GM18505 (cell line): ENCODE measurements around the gene RALBP1.
A peak's percentile ranks its signal among the peaks of the same experiment; 100 is the strongest.
"Not testable (repeated sequence)": the region's sequence is repeated elsewhere in the genome, so short reads cannot be mapped to it uniquely, and the experiment has no call there.

Experiments
- ATAC-seq: cut with Tn5 transposase; IDR thresholded peaks from one replicate; pipeline ENCODE4 v1.9.1; 2021; ENCODE audit not compliant: unreplicated experiment
- POLR2A ChIP-seq: IDR thresholded peaks from 4 replicates; pipeline ENCODE4 v1.6.1; 2011; ENCODE audit warnings: borderline replicate concordance; ENCODE audit not compliant: insufficient read depth, insufficient read length; ENCODE audit errors: extremely low read depth

RALBP1 gene

DNA sequence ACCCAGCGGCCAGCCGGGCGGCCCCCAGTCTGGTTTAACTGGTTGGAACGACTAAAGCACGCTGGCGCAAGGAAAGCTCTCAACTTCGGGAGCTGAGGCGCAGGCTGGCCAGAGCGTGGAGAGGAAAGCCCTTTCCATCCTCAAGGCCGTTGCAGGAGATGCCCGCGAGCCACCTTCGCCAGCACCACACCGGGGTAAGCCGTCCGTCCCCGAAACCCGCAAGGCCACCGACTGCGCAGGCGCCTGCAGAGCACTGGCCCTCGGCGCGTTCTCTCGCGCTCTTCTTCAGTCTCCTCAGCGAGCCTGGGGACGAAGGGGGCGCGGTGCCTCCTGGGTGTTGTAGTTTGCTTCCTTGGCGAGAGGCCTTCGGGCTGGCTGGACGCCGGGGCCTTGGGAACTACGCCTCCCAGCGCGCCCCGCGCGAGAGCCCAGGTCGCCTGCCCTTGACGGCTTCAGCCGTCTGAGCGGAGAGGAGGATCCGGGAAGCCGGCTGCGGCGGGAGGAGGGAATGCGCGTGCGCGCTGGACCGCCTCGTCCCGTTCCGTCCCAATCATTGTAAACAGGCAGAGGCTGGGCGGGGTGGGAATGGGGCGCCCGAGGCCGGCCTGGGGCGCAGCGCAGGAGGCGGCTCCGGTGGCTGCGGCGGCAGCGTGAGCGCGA, at the start of gene RALBP1:
Gene RALBP1, plus strand, starts transcription at position 531 of the 660 bp plus-strand sequence. CDS start 37,533 bp downstream, outside the sequence.
- ATAC-seq: peak; percentile 91
- peak; percentile 86 for TF ChIP-seq POLR2A

DNA sequence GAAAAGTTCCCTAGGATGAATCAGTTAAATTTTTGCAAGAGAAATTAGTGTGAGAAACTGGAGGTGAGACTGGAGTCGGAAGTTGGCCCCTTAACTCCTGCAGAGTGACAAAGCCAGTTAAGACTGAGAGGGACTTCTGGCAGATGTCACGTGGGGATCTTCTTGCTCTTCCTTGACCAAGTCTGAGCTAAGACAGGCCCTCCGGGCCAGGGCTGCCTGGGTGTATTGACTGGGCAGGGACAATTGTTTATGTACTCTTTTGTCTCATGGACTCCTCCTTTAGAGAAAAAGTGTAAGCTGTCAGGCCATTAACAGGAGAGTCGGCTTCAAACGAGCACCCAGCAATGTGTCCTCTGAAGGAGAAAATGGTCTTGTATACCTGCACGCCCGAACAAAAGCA, 48.6 kb upstream of the RALBP1 start:
- TF ChIP-seq POLR2A: no peak
- no peak for ATAC-seq

DNA sequence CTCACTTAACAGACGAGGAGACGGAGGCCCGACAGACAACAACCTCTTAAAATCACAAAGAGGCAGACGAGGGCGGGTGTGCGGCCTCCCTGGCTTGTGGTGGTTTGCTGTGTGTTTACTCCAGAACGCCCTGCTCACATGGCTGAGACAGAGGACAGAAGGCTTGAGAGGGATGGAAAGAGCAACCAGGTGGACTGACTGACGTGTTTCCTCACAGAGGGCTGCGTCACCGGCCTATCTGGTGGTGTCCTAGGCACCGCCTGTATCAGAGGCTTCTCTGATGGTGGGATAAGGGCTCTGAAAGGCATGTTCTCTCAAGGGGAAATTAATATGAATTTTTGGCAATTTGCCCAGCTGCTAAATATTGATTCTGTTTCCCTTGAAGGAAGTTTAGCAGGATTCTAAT, 47.0 kb upstream of the RALBP1 start:
- no peak for ATAC-seq
- TF ChIP-seq POLR2A: no peak

DNA sequence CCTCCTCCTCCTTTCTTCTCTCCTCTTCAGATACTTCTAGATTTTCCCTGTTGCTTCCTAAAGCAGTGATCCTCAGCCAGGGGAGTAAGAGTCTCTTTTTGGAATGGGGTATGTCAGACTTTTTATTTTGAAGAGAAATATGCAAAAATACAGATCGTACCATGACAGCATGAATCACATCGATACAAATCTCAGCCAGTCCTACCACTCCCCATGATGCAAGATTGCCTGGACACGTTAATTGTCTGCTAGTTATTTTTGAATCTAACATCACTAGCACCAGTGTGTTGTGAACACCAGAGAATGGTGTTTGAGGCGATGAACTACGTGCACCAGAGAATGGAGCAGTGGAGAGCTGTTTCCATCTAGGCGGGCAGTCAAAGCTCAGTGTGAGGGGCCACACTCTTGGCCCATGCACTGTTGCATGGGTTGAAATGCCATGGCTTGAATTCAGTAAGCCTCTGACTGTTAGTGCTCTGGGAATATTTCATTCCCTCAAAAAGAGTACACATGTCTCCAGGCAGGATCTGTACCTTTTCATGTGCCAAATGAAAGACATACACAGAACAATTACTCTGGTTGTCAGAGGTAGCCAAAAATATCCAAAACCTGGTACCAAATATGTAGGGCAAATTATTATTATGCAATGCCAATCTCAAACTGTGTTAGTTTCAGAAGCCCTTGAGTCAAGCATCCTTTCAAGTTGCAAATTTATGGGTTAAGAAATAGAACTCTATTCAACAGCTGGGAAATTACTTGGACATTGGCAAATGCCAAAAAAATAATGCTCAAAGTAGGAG, 46.3 kb upstream of the RALBP1 start:
- no peak for TF ChIP-seq POLR2A
- no peak for ATAC-seq

DNA sequence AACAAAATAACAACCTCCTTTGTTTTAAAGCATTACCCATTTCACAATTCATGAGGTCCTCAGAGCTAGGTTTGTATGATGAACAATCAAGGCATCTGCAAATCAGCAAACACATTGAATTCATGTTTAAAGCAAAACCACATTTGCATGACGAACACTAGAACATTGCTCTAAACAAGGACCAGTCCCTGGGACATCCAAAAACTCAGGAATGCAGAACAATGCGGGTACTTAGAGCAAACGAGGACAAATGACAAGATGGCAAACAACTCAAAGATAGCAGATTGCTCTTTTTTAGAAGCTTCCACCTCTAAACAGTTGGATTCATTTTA, 45.7 kb upstream of the RALBP1 start:
- ATAC-seq: no peak
- no peak for TF ChIP-seq POLR2A

DNA sequence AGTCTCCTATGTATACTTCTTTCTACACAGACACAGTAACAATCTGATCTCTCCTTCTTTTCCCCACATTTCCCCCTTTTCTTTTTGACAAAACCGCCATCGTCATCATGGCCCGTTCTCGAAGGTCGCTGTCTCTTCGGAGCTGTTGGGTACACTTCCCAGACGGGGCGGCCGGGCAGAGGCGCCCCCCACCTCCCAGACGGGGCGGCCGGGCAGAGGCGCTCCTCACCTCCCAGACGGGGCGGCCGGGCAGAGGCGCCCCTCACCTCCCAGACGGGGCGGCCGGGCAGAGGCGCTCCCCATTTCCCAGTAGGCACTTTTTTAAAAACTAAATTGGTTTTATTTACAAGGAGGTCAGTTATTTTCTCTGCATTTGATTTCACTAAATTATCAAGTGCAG, 45.0 kb upstream of the RALBP1 start:
- not testable (repeated sequence) for ATAC-seq

DNA sequence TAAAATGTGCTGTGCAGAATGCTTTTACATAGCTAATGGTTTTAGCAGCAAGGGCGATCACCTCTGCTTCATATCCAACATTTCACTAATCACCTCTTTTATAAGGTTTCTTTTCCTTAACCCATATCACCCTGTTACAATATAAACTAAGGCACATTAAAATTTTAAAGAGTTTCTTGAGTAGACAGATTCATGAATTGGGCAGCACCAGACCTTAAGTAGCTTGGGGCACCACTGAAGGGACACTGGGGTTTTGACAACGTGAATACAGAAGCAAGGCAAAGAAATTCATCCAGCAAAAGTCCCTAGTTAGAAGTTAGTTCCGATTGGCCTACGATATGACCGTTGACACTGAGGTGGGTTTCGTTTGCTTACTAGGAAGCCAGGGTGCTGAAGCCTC, 44.0 kb upstream of the RALBP1 start:
- no peak for TF ChIP-seq POLR2A
- no peak for ATAC-seq

DNA sequence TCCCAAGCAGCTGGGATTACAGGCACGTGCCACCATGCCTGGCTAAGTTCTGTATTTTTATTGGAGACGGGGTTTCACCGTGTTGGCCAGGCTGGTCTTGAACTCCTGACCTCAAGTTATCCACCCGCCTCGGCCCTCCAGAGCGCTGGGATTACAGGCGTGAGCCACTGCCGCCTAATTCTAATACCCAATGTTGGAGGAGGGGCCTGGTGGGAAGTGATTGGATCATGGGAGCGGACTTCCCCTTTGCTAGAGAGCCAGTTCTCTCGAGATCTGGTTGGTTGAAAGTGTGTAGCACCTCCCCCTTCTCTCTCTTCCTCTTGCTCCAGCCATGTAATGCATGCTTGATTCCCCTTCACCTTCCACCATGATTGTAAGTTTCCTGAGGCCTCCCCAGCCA, 42.2 kb upstream of the RALBP1 start:
- ATAC-seq: not testable (repeated sequence)

DNA sequence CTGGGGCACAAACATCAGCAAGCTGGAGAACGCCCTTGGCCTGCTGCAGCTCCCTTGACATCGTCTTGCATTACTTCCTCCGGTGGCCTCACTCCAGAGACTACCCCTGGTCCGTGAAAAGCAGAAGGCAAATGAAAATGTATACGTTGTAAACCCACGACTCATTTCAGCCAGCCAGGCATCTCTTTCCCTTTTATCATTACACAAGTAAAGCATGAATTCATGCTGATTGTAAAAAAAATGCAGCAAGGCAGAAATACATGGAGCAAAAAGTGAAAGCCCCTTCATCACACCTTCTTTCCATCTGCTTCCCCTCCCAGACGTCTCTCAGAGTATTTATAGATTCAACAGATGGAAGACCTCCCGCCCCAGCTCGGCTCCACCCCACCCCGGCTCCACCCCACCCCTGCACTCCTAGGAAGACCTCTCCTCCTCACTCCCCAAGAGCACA, 41.6 kb upstream of the RALBP1 start:
- no peak for ATAC-seq
- TF ChIP-seq POLR2A: no peak

DNA sequence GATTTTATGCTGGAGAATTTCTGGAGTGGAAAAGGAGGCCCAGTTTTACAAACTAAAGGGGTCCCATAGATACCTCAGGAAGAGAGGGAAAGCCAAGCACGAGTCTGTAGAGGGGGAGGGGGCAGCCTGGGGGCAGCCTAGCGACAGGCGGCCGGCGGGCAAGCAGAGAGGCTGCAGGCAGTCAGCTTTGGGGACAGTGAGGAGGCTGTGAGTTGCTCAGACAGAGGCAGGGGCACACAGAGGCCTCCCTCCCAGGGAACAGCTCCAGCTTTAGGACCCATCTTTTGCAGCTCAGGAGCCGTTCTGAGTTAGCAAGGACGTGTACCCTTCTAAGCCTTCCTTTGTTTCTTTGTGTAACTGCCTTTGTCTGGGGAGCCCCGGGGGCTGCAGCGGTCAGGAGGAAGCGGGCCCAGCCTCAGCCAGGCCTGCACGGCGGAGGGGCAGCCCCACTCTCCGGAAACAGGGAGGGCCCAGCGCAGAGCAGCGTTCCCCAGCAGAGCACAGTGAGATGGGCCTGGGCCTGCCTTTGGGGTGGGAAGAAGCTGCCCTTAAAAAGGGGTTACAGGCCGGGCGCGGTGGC, 41.1 kb upstream of the RALBP1 start:
- TF ChIP-seq POLR2A: no peak
- ATAC-seq: no peak

DNA sequence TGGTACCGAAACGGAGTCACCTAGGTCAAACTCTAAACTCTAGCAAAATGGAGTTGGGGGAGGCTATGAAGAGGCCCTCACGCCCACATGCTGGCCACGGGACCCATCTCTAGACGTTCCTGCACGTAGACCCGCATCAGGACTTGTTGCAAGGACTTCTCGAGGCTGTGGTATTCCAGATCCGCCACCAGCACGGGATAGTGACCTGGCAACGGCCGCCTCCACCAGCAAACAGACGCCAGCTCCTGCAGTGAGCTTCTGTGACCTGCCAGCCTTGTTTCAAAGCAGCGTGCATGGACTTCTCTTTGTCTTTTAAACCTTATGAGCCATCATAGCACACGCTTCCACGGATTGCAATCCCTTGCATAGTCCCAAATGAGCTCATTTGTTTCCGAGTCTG, 40.3 kb upstream of the RALBP1 start:
- ATAC-seq: no peak
- TF ChIP-seq POLR2A: no peak

DNA sequence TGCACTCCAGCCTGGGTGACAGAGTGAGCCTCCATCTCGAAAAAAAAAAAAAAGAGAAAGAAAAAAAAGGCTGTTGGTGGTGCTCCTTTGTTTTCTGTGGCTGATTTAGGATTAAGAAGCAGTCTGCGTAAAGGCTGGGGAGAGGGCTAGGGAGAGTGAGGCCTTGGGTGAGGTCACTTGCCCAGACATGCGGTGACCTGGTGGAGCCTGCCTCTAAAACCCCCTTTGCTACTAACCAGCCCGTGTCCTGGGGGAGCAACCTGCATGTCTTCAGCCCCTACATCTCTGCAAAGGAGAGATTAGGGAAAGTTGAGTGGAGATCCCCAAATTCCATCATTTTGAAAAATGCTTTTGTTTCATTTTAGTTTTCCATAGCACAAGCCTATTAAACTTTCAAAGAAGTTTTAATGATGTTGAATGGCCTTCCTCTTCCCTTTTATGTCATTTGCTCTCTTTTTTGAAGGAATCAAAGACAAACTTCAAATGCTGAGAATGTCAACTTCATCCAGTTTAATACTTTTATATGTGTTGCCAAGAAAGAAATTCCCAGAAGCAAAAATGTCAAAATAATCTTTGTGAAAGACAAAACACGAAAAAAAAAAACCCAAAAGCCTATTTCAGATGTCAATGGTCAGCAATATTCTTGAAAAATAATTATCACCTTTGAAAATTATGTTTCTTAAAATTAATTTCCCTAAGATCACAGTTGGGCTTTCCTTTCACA, 38.9 kb upstream of the RALBP1 start:
- no peak for ATAC-seq
- TF ChIP-seq POLR2A: no peak

DNA sequence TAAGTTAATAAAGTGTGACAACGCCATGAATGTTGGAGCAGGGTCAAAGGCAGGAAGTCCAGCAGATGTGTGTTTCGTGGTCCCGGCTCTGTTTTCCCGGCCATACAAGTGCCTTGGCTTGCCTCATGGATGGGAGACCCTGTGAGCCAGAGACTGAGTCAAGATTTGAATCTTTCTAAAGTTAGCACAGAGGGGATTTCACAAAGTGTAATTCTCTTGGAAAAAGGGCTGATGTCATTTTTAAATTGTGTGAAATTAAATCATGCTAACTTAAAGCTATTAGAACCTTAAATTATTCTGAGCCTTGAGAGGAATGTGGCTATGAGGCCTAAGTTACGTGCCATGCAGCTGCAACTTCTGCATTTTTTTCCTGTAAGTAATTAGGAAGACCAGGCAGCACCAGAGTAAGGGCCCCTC, 38.3 kb upstream of the RALBP1 start:
- TF ChIP-seq POLR2A: no peak
- ATAC-seq: no peak

DNA sequence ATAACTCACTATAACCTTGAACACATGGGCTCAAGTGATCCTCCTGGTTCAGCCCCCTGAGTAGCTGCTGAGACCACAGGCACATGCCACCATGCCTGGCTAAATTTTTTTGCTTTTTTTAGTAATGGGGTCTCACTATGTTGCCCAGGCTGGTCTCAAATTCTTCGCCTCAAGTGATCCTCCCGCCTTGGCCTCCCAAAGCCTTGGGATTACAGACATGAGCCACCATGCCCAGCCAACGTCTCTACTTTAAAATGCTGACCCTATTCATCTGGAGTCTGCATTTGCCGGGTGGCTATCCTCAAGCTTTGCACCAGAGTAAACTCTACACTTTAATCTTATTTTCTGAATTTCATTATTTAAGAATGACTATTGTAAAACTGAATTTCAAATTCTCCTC, 37.6 kb upstream of the RALBP1 start:
- no peak for TF ChIP-seq POLR2A
- ATAC-seq: no peak

DNA sequence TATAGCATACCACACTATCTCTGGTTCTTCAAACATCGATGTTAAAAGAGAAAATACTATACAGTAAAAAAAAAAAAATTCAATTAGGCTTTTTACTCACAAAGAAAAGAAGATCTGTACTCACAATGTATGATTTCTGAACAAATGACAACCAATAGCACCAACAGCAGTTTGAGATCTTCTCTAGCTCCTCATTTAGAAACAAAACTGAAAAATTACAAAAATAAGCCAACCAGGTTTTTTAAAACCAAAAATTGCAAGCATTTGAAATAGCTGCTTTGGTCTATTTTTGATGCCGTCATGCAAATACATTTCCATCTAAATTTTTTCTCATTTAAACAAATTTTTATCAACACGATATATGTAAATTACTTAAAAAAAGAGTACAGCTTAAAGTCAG, 34.3 kb upstream of the RALBP1 start:
- no peak for TF ChIP-seq POLR2A
- no peak for ATAC-seq
